ENCODE measurements around the gene GRAMD1A. TPM values are rescaled to one million over a fixed set of nuclear protein-coding genes. Genes with fewer than 3 reads are reported as not detected.
A peak's percentile ranks its signal among the peaks of the same experiment; 100 is the strongest.
"Not testable (repeated sequence)": the region's sequence is repeated elsewhere in the genome, so short reads cannot be mapped to it uniquely, and the experiment has no call there.

The GRAMD1A gene
- total RNA-seq, 2 donors from 2014 or later = 26.3 to 31.0 TPM

DNA sequence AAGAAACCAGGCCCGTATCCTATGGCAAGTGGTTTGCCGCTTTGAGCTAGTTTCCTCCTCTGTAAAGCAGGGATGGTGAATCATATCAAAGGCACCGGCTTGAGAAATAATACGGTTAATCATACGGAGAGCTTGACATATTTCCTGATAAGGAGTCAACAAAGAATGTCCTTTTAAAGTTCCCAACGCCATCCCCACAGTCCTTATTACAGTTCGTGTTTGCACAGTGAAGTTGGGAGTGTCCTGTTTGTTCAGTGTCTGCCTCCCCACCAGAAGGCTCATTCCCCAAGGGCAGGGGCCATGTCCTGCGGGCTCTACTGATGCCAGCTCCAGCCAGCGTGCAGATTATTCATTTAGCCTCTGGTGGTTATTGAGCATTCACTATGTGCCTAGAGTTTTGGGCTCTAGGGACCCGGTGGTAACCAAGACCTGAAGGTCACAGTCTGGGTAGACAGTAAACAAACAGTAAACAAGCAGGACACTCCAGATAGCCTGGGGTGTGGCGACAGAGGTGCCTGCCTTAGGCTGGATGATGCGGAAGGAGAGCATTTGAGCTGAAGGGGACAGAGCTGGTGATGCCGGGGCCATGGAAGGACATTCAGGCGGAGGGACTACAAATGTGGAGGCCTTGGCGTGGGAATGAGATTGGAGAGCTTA, 6.3 kb downstream of the GRAMD1A start:
- intact Hi-C loops (cut with DNase I) = no loop called here
- peak overlapping the region in 1 of 2 donors; percentile 68 for H3K9ac ChIP-seq (ENCODE audit: low read depth in 2 of 2, low read length in 2 of 2)
- H3K9me3 ChIP-seq = no peaks in the 10 kb centered on the region
- no peaks in the 10 kb centered on the region for H3K36me3 ChIP-seq
- H3K27me3 ChIP-seq = no peaks in the 10 kb centered on the region
- no peak overlapping the region for H3K4me3 ChIP-seq
- DNase-seq = peak; percentile 82
- peak overlapping the region; percentile 45 for H3K27ac ChIP-seq
- H3K4me1 ChIP-seq = peaks cover 4% of the 10 kb centered on the region
- TF ChIP-seq, protein P1, sequence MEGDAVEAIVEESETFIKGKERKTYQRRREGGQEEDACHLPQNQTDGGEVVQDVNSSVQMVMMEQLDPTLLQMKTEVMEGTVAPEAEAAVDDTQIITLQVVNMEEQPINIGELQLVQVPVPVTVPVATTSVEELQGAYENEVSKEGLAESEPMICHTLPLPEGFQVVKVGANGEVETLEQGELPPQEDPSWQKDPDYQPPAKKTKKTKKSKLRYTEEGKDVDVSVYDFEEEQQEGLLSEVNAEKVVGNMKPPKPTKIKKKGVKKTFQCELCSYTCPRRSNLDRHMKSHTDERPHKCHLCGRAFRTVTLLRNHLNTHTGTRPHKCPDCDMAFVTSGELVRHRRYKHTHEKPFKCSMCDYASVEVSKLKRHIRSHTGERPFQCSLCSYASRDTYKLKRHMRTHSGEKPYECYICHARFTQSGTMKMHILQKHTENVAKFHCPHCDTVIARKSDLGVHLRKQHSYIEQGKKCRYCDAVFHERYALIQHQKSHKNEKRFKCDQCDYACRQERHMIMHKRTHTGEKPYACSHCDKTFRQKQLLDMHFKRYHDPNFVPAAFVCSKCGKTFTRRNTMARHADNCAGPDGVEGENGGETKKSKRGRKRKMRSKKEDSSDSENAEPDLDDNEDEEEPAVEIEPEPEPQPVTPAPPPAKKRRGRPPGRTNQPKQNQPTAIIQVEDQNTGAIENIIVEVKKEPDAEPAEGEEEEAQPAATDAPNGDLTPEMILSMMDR (IDR thresholded peaks at IDR 0.05) = no peak

DNA sequence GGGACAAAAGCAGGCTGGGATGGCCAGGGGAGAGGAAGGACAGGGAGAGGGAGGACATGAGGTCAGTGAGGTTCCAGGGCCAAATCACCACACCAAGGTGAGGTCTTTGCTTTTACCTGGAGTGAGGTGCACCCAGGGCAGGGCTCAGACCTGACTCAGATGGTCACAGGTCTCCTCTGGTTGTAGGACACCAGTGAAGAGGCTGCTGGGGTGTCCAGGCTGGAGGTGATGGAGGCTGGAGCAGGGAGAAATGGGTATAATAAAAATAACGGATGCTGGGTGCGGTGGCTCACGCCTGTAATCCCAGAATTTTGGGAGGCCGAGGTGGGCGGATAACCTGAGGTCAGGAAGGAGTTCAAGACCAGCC, 6.9 kb downstream of the GRAMD1A start:
- Histone ChIP-seq H3K4me1 (peaks cover 4% of the 10 kb centered on the region), H3K27me3 (no peaks in the 10 kb centered on the region), H3K4me3 (no peak overlapping the region), H3K36me3 (no peaks in the 10 kb centered on the region), H3K27ac (peak overlapping the region; percentile 45), H3K9me3 (no peaks in the 10 kb centered on the region), H3K9ac (ENCODE audit: low read depth in 2 of 2, low read length in 2 of 2) (peak overlapping the region in 1 of 2 donors; percentile 68)
- peak; percentile 27 for DNase-seq
- TF ChIP-seq, protein P1 (IDR thresholded peaks at IDR 0.05) = no peak
- intact Hi-C loops (cut with DNase I) = no loop called here

DNA sequence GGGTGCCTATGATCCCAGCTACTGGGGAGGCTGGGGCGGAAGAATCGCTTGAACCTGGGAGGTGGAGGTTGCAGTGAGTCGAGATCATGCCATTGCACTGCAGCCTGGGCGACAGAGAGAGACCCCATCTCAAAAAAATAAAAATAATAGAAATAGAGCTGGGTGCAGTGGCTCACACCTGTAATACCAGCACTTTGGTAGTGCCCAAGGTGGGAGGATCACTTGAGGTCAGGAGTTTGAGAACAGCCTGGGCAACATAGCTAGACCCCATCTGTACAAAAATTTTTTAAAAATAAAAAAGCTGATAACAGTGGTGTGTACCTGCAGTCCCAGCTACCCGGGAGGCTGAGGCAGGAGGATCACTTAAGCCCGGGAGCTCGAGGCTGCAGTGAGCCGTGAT, 7.3 kb downstream of the GRAMD1A start:
- H3K36me3 ChIP-seq; H3K9me3 ChIP-seq; H3K27me3 ChIP-seq; H3K4me1 ChIP-seq; H3K9ac ChIP-seq (ENCODE audit: low read depth in 2 of 2, low read length in 2 of 2); intact Hi-C loops (cut with DNase I); DNase-seq; H3K27ac ChIP-seq; H3K4me3 ChIP-seq: not testable (repeated sequence)

DNA sequence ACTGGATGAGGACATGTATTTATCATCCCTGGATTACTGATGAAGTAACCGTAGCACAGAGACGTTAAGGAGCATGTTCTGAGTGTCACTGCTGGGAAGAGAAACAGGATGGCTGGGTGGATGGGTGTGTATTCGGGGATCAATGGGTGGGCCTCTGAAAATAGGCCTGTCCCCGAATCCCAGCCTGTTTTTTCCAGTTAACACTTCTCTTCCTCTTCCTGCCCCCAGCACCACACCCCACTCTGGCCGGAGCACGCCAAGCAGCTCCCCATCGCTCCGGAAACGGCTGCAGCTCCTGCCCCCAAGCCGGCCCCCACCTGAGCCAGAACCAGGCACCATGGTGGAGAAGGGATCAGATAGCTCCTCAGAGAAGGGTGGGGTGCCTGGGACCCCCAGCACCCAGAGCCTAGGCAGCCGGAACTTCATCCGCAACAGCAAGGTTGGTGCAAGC, 8.8 kb downstream of the GRAMD1A start:
- intact Hi-C loops (cut with DNase I) = no loop called here
- no peaks in the 10 kb centered on the region for H3K36me3 ChIP-seq
- TF ChIP-seq, protein P1 (IDR thresholded peaks at IDR 0.05) = no peak
- no peak for DNase-seq
- no peak overlapping the region for H3K9ac ChIP-seq (ENCODE audit: low read depth in 2 of 2, low read length in 2 of 2)
- H3K9me3 ChIP-seq = no peaks in the 10 kb centered on the region
- no peaks in the 10 kb centered on the region for H3K27me3 ChIP-seq
- no peaks in the 10 kb centered on the region for H3K4me1 ChIP-seq
- H3K4me3 ChIP-seq = no peak overlapping the region
- no peak overlapping the region for H3K27ac ChIP-seq

DNA sequence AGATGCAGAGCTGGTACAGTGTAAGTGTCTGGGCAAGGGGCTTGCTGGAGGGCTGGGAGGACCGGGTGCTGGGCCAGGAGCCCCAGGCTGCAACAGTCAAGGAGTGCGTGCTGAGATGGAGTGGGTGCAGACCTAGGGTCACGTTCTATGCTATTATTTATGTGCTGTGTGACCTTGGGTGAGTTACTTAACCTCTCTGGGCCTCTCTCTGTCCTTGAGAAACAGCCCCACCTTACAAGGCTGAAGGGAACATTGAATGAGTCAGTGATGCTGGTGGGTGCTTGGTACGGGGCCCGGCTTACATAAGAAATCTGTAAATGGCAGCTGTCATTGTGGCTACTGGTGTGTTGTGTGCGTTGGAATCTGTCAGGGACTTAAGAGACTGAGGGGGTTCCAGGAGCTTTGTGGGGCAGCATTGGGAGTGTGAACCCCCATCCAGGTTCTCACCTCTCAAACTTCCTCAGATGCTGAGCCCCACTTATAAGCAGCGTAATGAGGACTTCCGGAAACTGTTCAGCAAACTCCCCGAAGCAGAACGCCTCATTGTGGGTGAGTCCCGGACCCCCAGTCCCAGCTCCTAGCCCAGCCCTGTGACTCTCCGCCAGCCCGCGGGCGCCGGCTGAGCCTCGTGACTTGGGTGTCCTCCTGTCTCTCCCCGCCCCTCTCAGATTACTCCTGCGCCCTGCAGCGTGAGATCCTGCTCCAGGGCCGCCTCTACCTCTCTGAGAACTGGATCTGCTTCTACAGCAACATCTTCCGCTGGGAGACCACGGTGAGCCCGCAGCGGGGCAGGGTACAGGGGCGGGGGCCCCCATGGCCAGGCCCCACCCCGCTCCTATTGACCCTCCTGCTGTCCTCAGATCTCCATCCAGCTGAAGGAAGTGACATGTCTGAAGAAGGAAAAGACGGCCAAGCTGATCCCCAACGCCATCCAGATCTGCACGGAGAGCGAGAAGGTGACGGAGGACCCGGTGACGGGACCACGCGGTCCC, 9.6 kb downstream of the GRAMD1A start:
- Histone ChIP-seq H3K9ac (ENCODE audit: low read depth in 2 of 2, low read length in 2 of 2) (no peak overlapping the region), H3K27me3 (no peaks in the 10 kb centered on the region), H3K36me3 (no peaks in the 10 kb centered on the region), H3K9me3 (no peaks in the 10 kb centered on the region), H3K4me1 (no peaks in the 10 kb centered on the region), H3K4me3 (no peak overlapping the region), H3K27ac (no peak overlapping the region)
- TF ChIP-seq, protein P1 (IDR thresholded peaks at IDR 0.05) = no peak
- no peak for DNase-seq
- intact Hi-C loops (cut with DNase I) = no loop called here

Data from colonic mucosa (tissue), 4 donors.